ENCODE measurements around the gene DYNLT1. TPM values are rescaled to one million over a fixed set of nuclear protein-coding genes. Genes with fewer than 3 reads are reported as not detected.

DYNLT1 gene
- total RNA-seq, 6 experiments from 2014 or later = 31.5 to 69.5 (median 40.0) TPM

GRCh38 chr6:158591134-158591809 is 53.3 kb downstream of the DYNLT1 start:
- H3K4me3 ChIP-seq = no peak overlapping the region
- no peak for TF ChIP-seq POLR2A (IDR thresholded peaks at IDR 0.05)
- no peak for TF ChIP-seq CTCF (IDR thresholded peaks at IDR 0.05)
- H3K27ac ChIP-seq = no peak overlapping the region
- ATAC-seq (no peak), DNase-seq (no peak)
- intact Hi-C loops (cut with DNase I) = no loop called here
- no peaks in the 10 kb centered on the region for H3K4me1 ChIP-seq
- no peaks in the 10 kb centered on the region for H3K9me3 ChIP-seq
- no peaks in the 10 kb centered on the region for H3K27me3 ChIP-seq
- 71% methylated on average over 7 of the region's 7 CpGs for WGBS (ENCODE audit: insufficient coverage, low coverage, low lambda C conversion rate, missing lambda C conversion rate)
- peaks cover 0 to 56% (median 3%) of the 10 kb centered on the region in 4 donors for H3K36me3 ChIP-seq

GRCh38 chr6:158589366-158589765 is 55.2 kb downstream of the DYNLT1 start:
- no peak overlapping the region for H3K27ac ChIP-seq
- H3K27me3 ChIP-seq = no peaks in the 10 kb centered on the region
- H3K4me3 ChIP-seq = no peak overlapping the region
- peaks cover 0 to 70% (median 7%) of the 10 kb centered on the region in 4 donors for H3K36me3 ChIP-seq
- no peaks in the 10 kb centered on the region for H3K9me3 ChIP-seq
- ATAC-seq (no peak), DNase-seq (no peak)
- TF ChIP-seq POLR2A (IDR thresholded peaks at IDR 0.05) = no peak
- TF ChIP-seq CTCF (IDR thresholded peaks at IDR 0.05) = no peak
- H3K4me1 ChIP-seq = no peaks in the 10 kb centered on the region
- 86% methylated on average over 8 of the region's 8 CpGs for WGBS (ENCODE audit: insufficient coverage, low coverage, low lambda C conversion rate, missing lambda C conversion rate)
- intact Hi-C loops (cut with DNase I) = no loop called here

GRCh38 chr6:158586652-158587051 is 57.9 kb downstream of the DYNLT1 start:
- H3K36me3 ChIP-seq = peaks cover 0 to 56% (median 7%) of the 10 kb centered on the region in 4 donors
- WGBS (ENCODE audit: insufficient coverage, low coverage, low lambda C conversion rate, missing lambda C conversion rate) = 100% methylated on average over 6 of the region's 8 CpGs

More at GRCh38 chr6:158586652-158587051, 57.9 kb downstream of the DYNLT1 start:
- no peak overlapping the region for H3K4me3 ChIP-seq
- H3K27me3 ChIP-seq = no peaks in the 10 kb centered on the region
- H3K4me1 ChIP-seq = no peaks in the 10 kb centered on the region
- DNase-seq = no peak
- intact Hi-C loops (cut with DNase I) = no loop called here
- no peaks in the 10 kb centered on the region for H3K9me3 ChIP-seq
- no peak for TF ChIP-seq POLR2A (IDR thresholded peaks at IDR 0.05)
- TF ChIP-seq CTCF (IDR thresholded peaks at IDR 0.05) = no peak
- no peak for ATAC-seq
- no peak overlapping the region for H3K27ac ChIP-seq

Small RNA genes within 50 kb of the gene (microRNA-seq; reads per million reads assigned to microRNA genes)
- gene MIR7161 = 0 reads per million in 2 donors

Small RNA genes within 50 kb of the gene (small RNA-seq; reads per million reads assigned to genes)
- gene MIR7161 = 0 reads per million in 2 experiments

Other genes with a start within 250 kb of the DYNLT1 start
- 10 to 100 TPM; 11.3 to 14.0 (median 12.5) TPM for gene TMEM181, start 84.7 kb downstream of the DYNLT1 start, total RNA-seq
- gene SYTL3, start 5.3 kb upstream of the DYNLT1 start, total RNA-seq = 1 to 10 TPM in 4 of 6 experiments, under 1 TPM in 2; 0.66 to 1.7 (median 1.0) TPM
- gene EZR, start 174.6 kb upstream of the DYNLT1 start, total RNA-seq = 100 to 1,000 TPM in 1 of 6 experiments, 10 to 100 TPM in 5; 26.4 to 161 (median 35.9) TPM

All from right lobe of liver (tissue), 6 donors.